K562 (cell line): ENCODE results near the gene NPDC1.

ENCODE experiments used
- EZH2 ChIP-seq: IDR thresholded peaks from 2 replicates; pipeline ENCODE4 v1.6.1; 2012; ENCODE audit warnings: low read depth, mild to moderate bottlenecking, inconsistent platforms, low read length, borderline replicate concordance
- MAX ChIP-seq: sonication (generic); formaldehyde crosslinking; IDR thresholded peaks from 2 replicates; pipeline ENCODE4 v1.9.0; 2022; ENCODE audit warnings: mild to moderate bottlenecking, missing genetic modification reagents
- STAT5A ChIP-seq: IDR thresholded peaks from 2 replicates; pipeline ENCODE4 v1.6.1; 2012; ENCODE audit warnings: low read length, inconsistent platforms, borderline replicate concordance

DNA sequence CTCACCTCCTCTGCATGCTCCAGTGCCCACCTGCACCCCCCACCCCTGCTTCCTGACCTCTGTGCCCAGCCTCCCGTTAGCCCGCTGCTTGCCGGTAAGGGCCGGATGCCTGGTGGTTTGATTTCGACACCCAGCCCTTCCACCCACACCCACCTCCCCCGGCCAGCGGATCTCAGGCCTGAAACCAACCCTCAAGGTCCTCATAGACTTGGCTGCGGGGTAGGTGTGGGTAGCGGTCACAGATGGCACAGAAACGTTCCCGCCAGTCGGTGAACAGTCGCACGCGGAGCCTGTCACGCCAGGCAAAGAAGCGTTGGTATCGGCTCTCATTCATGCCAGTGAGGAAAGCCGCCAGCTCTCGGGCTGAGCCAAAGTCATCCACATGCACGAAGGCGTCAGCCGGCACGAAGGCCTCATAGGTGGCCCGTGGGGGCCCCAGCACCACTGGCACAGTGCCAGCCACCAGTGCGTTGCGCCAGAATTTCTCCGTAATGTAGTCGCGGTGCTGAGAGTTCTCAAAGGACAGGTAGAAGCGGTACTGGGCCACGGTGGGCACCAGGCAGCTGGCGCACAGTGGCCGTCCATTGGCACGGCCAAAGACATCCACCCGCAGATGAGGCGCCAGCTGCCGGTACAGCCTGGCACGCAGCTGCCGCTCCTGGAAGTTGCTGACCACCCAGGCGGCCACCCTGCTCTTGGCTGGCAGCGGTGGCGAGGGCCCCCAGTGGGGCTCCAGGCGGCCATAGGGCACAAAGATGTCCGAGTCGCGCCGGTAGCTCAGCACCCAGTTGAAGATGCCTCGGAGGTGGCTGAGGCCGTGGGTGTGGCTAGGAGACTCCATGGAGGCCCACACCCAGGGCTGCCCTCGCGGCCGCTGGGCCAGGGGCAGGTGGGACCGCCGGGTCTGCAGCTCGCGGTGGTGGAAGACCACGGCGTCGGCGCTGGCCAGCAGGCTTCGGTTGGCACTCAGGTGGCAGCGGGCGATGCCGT is 15.1 kb downstream of the NPDC1 start:
- TF ChIP-seq MAX (CRISPR knock-in tag), result no peak
- no peak for TF ChIP-seq STAT5A
- no peak for TF ChIP-seq EZH2
